ENCODE results near the gene CCDC50.

Gene CCDC50

GRCh38 chr3:191328962-191329653 is at the start of gene CCDC50:
CCDC50 (plus strand) TSS chr3:191329394; CDS start chr3:191329675, 281 bp downstream.
- in situ Hi-C loops (cut with MboI; ENCODE audit: low pct_unique_long_range_greater_than_20kb, low sequenced_read_pairs): no loop called here
- DNase-seq: peak; percentile 73

DNA sequence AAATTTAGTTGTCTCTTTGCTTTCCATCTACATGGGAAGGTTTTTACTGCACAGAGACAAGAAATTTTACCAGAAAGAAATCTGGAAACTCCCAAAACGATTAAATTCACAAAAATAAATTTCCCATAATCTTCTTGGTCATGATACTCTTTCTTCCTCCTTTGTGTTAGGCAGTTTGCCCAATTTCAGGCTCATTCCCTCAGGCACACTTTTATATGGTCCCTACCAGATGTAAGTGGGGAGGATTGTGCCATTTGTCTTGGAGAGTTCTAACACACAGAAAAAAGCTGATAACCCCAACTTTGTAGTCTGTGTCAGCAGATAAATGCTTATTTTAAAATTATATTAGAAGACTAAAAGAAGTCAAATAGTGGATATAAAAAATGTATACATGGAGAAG is 49.1 kb upstream of the CCDC50 start:
- no peak for DNase-seq

DNA sequence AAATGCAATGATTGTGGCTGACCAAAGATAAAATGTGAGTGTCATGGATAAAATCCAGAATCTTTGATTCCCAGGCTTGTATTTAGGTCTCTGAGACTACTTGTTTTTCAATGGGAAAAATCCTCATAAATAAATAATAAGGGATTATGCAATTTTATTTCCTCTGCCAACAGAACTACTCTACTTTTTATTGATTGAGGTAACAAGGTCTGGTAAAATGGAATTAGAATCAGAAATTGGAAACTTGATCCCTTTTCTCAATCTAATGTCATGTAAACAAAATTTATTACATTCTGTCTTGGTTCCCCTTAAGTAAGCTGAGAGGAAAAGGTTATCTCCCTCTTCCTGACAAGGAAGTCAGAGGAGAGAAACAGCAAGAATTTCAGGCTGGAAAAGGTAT is 48.3 kb upstream of the CCDC50 start:
- in situ Hi-C loops (cut with MboI; ENCODE audit: low pct_unique_long_range_greater_than_20kb, low sequenced_read_pairs): no loop called here
- no peak for DNase-seq

More for the DNA sequence above, 49.1 kb upstream of the CCDC50 start:
- in situ Hi-C loops (cut with MboI; ENCODE audit: low pct_unique_long_range_greater_than_20kb, low sequenced_read_pairs): no loop called here

DNA sequence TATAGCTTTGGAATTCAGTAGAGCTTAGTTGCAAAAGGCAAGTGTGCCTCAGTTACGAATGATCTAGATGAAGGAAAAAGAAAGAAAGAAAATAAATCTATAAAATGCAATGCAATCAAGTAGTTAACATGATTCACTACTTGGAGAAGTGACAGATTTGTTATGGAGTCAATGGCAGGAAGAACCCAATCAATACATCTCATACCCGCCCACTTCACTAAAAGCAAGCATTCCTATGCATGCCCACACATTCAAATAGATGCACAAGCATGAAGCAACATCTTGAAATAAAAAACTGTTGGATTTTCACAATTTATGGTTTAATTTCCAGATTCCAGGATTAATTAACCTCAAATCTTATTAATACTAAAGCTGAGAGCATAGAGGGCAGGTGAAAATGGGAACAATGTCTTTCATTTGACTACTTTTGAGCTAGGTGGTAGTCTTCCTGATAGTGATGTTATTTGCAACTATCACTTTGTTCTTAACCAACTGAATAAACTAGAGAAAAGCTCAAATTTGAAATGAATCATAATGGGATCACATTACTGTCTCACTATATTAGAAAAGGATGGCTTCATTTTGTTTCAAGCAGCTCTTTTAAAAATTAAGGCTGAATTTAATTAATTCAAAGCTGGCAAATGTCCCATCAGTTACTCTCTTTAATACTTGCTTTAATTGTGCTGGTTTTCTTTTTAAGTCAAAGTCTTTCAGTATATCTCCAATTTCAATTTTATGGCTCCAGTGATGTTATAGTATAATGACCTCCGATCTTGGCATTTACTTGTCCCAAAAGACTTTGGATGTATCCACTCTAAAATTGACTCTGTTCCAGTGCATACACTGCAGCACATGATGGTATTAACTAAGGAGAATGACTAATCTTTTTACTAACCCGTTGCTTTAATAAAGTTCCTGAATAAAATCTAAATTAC is 46.7 kb upstream of the CCDC50 start:
- in situ Hi-C loops (cut with MboI; ENCODE audit: low pct_unique_long_range_greater_than_20kb, low sequenced_read_pairs): no loop called here
- DNase-seq: no peak

GRCh38 chr3:191283400-191283799 is 45.8 kb upstream of the CCDC50 start:
- DNase-seq: no peak
- in situ Hi-C loops (cut with MboI; ENCODE audit: low pct_unique_long_range_greater_than_20kb, low sequenced_read_pairs): no loop called here

DNA sequence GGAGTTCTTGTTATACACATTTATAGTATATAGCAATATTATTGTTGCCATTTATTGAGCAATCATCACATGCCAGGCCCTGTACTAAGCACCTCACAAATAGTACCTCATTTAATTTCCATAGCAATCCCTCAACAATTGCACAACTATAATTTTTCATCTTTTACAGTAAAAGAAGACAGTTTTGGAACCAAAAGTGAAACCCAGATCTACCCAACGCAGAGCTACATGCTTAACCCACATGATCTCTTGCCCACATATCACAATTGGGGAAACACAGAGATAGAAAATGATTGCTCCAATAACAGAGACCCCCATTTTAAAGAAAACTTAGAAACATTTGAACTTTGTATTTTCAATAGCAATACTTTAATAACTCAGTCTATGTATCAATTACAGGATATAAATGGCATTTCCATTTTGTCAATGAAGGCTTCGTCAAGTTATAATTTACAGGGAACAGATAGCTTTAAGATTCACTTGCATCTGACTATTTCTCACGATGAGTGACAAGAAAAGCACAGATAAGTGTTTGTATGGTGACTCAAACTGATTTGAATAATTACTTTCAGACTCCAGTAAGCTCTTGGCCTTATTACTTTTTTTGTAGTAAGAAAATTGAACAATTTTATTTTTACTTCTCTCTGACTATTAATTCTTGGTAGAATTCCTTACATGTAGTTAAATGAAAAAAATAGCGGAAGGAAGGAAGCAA is 38.7 kb upstream of the CCDC50 start:
- in situ Hi-C loops (cut with MboI; ENCODE audit: low pct_unique_long_range_greater_than_20kb, low sequenced_read_pairs): no loop called here
- no peak for DNase-seq

GRCh38 chr3:191292243-191293015 is 36.8 kb upstream of the CCDC50 start:
- in situ Hi-C loops (cut with MboI; ENCODE audit: low pct_unique_long_range_greater_than_20kb, low sequenced_read_pairs): no loop called here
- no peak for DNase-seq

- DNase-seq: no peak
- in situ Hi-C loops (cut with MboI; ENCODE audit: low pct_unique_long_range_greater_than_20kb, low sequenced_read_pairs): no loop called here
These were observed 34.9 kb upstream of the CCDC50 start for GRCh38 chr3:191294291-191294690.

DNA sequence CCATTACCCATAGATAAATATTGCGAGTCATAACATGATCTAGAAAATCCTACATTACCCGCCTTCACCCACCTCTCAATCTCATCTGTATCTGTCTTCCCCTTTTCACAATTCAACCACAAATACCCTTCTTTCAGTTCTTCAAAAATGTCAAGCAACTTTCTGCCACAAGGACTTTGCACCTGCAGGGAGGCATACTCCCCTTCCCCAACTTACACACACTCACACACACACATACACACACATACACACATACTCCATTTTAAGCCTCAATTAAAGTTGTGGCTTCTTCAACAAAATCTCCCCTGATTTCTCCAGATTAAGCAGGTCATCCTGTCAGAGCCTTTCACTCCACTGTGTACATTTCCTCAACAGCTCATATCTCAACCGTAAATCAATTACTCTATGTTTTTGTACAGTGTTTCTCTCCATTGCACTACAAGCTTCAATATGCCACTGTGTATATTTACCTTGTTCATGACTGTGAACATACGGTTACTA is 33.1 kb upstream of the CCDC50 start:
- DNase-seq: peak; percentile 28
- in situ Hi-C loops (cut with MboI; ENCODE audit: low pct_unique_long_range_greater_than_20kb, low sequenced_read_pairs): no loop called here

DNA sequence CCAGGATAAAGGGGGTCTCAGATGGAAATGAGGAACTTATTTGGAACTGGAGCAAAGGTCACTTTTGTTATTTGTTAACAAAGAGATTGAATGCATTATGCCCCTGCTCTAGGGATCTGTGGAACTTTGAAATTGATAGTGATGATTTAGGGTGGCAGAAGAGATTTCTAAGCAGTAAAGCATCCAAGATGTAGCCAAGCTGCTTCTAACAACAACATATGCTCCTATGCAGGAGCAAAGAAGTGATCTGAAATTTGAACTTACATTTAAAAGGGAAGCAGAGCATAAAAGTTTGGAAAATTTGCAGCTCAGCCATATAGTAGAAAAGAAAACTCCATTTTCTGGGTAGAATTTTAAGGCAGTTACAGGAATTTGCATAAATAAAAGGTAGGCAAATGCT is 30.3 kb upstream of the CCDC50 start:
- in situ Hi-C loops (cut with MboI; ENCODE audit: low pct_unique_long_range_greater_than_20kb, low sequenced_read_pairs): no loop called here
- DNase-seq: no peak

GRCh38 chr3:191300422-191300821 is 28.8 kb upstream of the CCDC50 start:
- DNase-seq: no peak
- in situ Hi-C loops (cut with MboI; ENCODE audit: low pct_unique_long_range_greater_than_20kb, low sequenced_read_pairs): no loop called here

GRCh38 chr3:191301017-191301416 is 28.2 kb upstream of the CCDC50 start:
- in situ Hi-C loops (cut with MboI; ENCODE audit: low pct_unique_long_range_greater_than_20kb, low sequenced_read_pairs): no loop called here

DNA sequence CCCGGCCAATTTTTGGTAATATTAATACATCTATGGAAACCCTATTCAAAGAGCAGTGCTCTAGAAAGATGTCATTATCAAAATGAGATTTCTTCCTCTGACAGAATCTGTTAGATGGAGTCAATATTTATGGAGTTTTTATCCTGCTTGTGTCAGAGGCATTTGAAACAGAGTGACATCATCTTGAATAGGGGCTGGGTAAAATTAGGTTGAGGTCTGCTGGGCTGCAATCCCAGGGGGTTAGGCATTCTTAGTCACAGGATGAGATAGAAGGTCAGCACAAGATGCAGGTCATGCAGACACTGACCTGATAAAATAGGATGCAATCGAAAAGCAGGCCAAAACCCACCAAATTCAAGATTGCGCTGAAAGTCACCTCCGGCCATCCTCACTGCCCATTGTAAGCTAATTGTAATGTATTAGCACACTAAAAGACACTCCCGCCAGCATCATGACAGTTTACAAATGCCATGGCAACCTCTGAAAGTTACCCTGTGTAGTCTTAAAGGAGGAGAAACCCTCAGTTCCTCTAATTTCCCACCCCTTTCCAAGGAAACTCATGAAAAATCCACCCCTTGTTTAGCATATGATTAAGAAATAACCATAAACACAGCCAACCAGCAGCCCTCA is 27.3 kb upstream of the CCDC50 start:
- no peak for DNase-seq
- in situ Hi-C loops (cut with MboI; ENCODE audit: low pct_unique_long_range_greater_than_20kb, low sequenced_read_pairs): no loop called here

More at GRCh38 chr3:191301017-191301416, 28.2 kb upstream of the CCDC50 start:
- DNase-seq: no peak

- no peak for DNase-seq
- in situ Hi-C loops (cut with MboI; ENCODE audit: low pct_unique_long_range_greater_than_20kb, low sequenced_read_pairs): no loop called here
These were observed 26.7 kb upstream of the CCDC50 start for GRCh38 chr3:191302451-191302850.

DNA sequence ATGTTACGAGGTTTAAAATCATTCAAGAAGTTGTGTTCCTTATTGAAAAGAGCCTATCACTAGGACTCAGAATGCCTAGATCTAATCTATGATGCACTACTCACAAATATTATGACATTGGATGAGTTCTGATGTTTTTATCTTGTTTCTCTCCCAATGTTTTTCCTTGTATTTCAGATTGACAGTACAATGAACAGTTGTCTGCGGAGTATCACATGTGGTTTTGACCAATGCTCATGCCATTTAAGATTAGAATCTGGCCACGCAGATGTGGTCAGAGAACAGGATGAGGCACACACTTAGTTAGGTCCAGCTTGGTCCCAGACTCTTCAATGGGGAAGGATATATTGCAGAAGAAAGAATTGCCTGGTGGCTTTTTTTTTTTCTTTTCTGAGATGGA is 25.6 kb upstream of the CCDC50 start:
- DNase-seq: no peak
- in situ Hi-C loops (cut with MboI; ENCODE audit: low pct_unique_long_range_greater_than_20kb, low sequenced_read_pairs): no loop called here

DNA sequence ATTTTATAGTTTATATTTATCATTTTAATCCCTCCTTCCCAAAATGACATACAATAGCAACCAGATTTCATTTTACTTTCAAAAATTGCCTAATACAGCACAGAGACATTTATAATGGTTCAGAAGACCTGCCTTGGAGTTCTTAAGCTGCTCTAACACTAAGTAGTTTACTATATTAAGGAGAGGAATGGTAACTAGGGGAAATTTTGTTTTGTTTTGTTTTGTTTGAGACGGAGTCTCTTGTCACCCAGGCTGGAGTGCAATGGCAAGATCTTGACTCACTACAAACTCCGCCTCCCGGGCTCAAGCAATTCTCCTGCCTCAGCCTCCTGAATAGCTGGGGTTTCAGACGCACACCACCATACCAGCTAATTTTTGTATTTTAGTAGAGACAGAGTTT is 22.8 kb upstream of the CCDC50 start:
- no peak for DNase-seq
- in situ Hi-C loops (cut with MboI; ENCODE audit: low pct_unique_long_range_greater_than_20kb, low sequenced_read_pairs): no loop called here

GRCh38 chr3:191307341-191307740 is 21.9 kb upstream of the CCDC50 start:
- no peak for DNase-seq
- in situ Hi-C loops (cut with MboI; ENCODE audit: low pct_unique_long_range_greater_than_20kb, low sequenced_read_pairs): no loop called here

DNA sequence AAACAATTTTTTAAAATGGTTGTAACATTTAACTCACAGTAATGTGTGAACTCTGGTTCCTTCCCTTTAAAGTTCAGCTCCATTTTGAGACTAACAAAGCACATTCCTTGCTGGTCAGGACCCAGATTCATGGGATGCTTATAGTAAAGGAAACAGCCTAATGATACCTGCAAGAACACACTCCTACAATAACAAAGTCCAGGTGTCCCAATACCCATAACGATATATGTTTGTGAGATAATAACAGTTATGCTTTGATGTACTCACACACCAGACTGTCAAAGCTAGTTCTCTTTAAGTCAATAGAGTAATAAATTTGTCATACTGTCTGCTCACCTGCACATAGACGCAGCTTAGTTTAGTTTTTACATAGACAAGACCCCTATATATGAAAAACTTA is 15.9 kb upstream of the CCDC50 start:
- in situ Hi-C loops (cut with MboI; ENCODE audit: low pct_unique_long_range_greater_than_20kb, low sequenced_read_pairs): no loop called here

More for the DNA sequence above, 15.9 kb upstream of the CCDC50 start:
- no peak for DNase-seq

Data from KBM-7 (cell line).